ENCODE results near the gene IKZF4. TPM values are rescaled to one million over a fixed set of nuclear protein-coding genes. Genes with fewer than 3 reads are reported as not detected.
A peak's percentile ranks its signal among the peaks of the same experiment; 100 is the strongest.
"Not testable (repeated sequence)": the region's sequence is repeated elsewhere in the genome, so short reads cannot be mapped to it uniquely, and the experiment has no call there.

IKZF4 gene
- total RNA-seq, 1 experiment from 2014 or later = 7.3 TPM

DNA sequence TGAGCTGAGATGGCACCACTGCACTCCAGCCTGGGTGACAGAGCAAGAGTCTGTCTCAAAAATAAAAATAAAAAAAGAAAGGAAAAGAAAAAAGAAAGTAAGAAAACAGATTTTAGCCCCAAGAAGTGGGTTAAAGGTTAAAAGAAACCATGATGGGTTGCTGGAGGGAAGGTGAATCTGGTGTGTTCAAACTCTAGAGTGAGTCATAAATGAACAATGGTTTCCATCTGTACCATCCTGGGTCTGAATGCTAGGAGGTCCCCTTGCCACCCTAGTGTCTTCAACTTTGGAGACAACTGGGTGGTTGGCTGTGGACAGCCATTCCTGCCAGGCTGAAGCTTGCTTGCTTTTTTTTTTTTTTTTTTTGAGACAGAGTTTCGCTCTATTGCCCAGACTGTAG, 19.3 kb downstream of the IKZF4 start:
- intact Hi-C loops (cut with micrococcal nuclease; ENCODE audit: unreplicated experiment) = loop anchor here (2.0 to 10.0 kb wide), 3 partner anchors 145 to 301 kb away; partner anchors contain the start of genes ORMDL2, SARNP and SMARCC2
- CTCF ChIA-PET = interaction anchor here (0.6 to 2.1 kb wide), 2 partner anchors 44 to 298 kb away, joined by 3 to 12 read pairs; partner anchors contain the start of genes IL23A and SUOX
- no peak overlapping the region for H3K27ac Mint-ChIP-seq (ENCODE audit: unreplicated experiment)
- H3K27me3 Mint-ChIP-seq (ENCODE audit: unreplicated experiment) = no peaks in the 10 kb centered on the region
- peaks cover 46% of the 10 kb centered on the region for H3K36me3 Mint-ChIP-seq (ENCODE audit: insufficient read depth, unreplicated experiment)
- H3K4me1 Mint-ChIP-seq (ENCODE audit: low read depth, unreplicated experiment) = peaks cover 11% of the 10 kb centered on the region
- TF ChIP-seq CTCF (IDR thresholded peaks at IDR 0.05; ENCODE audit: unreplicated experiment) = no peak
- no peak for DNase-seq
- no TSS peak for BruUV-seq (replicated peaks)
- no peaks in the 10 kb centered on the region for H3K9me3 Mint-ChIP-seq (ENCODE audit: low read depth, unreplicated experiment)
- H3K4me3 Mint-ChIP-seq (ENCODE audit: low read depth, unreplicated experiment) = peak overlapping the region; percentile 90

DNA sequence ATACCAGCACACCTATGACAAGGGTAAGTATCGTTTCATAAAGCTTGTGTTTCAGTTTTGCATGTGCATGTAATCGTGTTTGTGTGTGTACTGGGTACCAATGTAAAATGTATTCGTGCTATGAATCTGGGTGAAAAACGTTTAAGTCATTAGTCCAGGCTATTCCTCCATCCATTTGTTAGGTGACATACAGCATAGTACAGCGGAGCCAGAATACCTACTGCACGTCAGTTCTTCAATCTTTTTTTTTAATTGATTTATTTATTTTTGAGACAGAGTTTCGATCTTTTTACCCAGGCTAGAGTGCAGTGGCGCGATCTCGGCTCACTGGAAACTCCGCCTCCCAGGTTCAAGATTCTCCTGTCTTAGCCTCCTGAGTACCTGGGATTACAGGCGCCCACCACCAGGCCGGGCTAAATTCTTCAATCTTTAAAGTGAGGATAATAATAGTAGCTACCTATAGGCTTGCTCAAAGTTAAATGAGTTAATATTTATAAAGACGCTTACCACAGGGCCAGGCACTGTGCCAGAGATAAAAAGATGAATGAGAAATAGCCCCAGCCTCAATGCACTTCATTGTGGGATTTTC, 20.2 kb downstream of the IKZF4 start:
- TSS peak; percentile 84 for BruUV-seq (replicated peaks)
- no peaks in the 10 kb centered on the region for H3K9me3 Mint-ChIP-seq (ENCODE audit: low read depth, unreplicated experiment)
- TF ChIP-seq CTCF (IDR thresholded peaks at IDR 0.05; ENCODE audit: unreplicated experiment) = no peak

DNA sequence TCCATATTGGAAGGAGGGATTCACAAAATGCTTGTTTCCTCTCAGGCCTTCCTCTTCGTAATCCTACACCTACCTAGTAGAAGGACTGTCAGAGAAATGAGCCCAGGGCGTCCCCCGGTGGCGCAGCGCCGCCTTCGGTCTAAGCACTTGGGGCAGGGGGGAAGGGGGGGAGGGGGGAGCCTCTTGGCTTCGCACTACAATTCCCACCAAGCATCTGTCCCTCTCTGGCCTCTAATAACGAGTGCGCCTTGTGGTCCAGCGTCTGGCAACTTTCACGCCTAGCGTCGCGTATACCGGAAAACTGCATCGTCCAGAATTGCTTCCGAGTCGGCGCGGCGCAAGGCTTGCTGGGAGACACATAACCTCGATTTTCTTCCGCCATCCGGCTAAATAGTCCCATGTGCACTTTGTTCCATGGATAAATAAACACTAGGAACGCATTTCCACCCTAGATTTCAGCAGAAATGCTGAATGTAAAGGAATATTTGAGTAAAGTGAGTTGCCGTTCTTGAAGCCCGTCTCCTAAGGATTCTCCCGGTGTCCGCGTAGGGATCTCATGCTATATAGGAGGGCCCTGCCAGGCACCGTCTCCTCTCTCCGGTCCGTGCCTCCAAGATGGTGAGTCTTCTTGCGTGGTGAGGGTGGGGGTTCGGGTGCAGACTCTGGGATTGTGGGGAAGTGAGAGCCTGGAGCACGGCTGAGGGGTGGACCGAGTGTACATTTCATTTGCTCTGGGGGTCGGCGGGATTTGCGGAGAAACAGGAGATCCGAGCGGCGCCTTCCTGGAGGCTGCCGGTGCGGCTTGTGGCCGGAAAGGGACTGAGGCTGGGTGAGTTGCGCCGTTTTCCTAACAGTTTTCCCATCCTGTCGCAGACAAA, 20.9 kb downstream of the IKZF4 start, which contains the start of gene RPS26:
RPS26 (plus strand) TSS at position 367 of the 878 bp plus-strand sequence; CDS start at position 616, 249 bp downstream.
- Mint-ChIP-seq H3K36me3 (ENCODE audit: insufficient read depth, unreplicated experiment) (peaks cover 60% of the 10 kb centered on the region), H3K9me3 (ENCODE audit: low read depth, unreplicated experiment) (no peaks in the 10 kb centered on the region), H3K4me3 (ENCODE audit: low read depth, unreplicated experiment) (peak within 1 kb of the TSS; percentile 90), H3K27ac (ENCODE audit: unreplicated experiment) (peak within 1 kb of the TSS; percentile 95), H3K4me1 (ENCODE audit: low read depth, unreplicated experiment) (peaks cover 18% of the 10 kb centered on the region), H3K27me3 (ENCODE audit: unreplicated experiment) (no peaks in the 10 kb centered on the region)
- TF ChIP-seq CTCF (IDR thresholded peaks at IDR 0.05; ENCODE audit: unreplicated experiment) = peak; percentile 51
- intact Hi-C loops (cut with micrococcal nuclease; ENCODE audit: unreplicated experiment) = loop anchor here (1.0 to 10.0 kb wide), 5 partner anchors 45 to 303 kb away; partner anchors contain the start of genes ORMDL2, SARNP and SMARCC2
- DNase-seq = peak; percentile 93
- CTCF ChIA-PET = interaction anchor here (2.1 kb wide), 1 partner anchor 45 kb away, joined by 12 read pairs; the partner anchor contains the start of gene SUOX
- no TSS peak for BruUV-seq (replicated peaks)

More for the DNA sequence above, 20.2 kb downstream of the IKZF4 start:
- peak overlapping the region; percentile 95 for H3K27ac Mint-ChIP-seq (ENCODE audit: unreplicated experiment)
- intact Hi-C loops (cut with micrococcal nuclease; ENCODE audit: unreplicated experiment) = loop anchor here (1.0 to 10.0 kb wide), 5 partner anchors 45 to 302 kb away; partner anchors contain the start of genes ORMDL2, SARNP and SMARCC2
- H3K36me3 Mint-ChIP-seq (ENCODE audit: insufficient read depth, unreplicated experiment) = peaks cover 53% of the 10 kb centered on the region
- CTCF ChIA-PET = interaction anchor here (0.7 to 2.1 kb wide), 2 partner anchors 45 to 115 kb away, joined by 3 to 12 read pairs; partner anchors contain the start of gene SUOX
- no peak for DNase-seq
- H3K27me3 Mint-ChIP-seq (ENCODE audit: unreplicated experiment) = no peaks in the 10 kb centered on the region
- H3K4me3 Mint-ChIP-seq (ENCODE audit: low read depth, unreplicated experiment) = peak overlapping the region; percentile 90
- peaks cover 11% of the 10 kb centered on the region for H3K4me1 Mint-ChIP-seq (ENCODE audit: low read depth, unreplicated experiment)

GRCh38 chr12:56042430-56042813, 21.6 kb downstream of the IKZF4 start:
- Mint-ChIP-seq H3K4me1 (ENCODE audit: low read depth, unreplicated experiment) (peaks cover 19% of the 10 kb centered on the region), H3K36me3 (ENCODE audit: insufficient read depth, unreplicated experiment) (peaks cover 66% of the 10 kb centered on the region), H3K4me3 (ENCODE audit: low read depth, unreplicated experiment) (peak overlapping the region; percentile 90), H3K27ac (ENCODE audit: unreplicated experiment) (peak overlapping the region; percentile 95)
- intact Hi-C loops (cut with micrococcal nuclease; ENCODE audit: unreplicated experiment) = loop anchor here (5.0 to 10.0 kb wide), 2 partner anchors 142 to 225 kb away; partner anchors contain the start of genes ORMDL2, SARNP and SMARCC2
- DNase-seq; H3K27me3 Mint-ChIP-seq (ENCODE audit: unreplicated experiment); CTCF ChIA-PET; H3K9me3 Mint-ChIP-seq (ENCODE audit: low read depth, unreplicated experiment): not testable (repeated sequence)
- TSS peak; percentile 87 for BruUV-seq (replicated peaks)

All from Calu3 (cell line).